Caco-2 (cell line): Measurements from ENCODE around the gene SELENBP1. TPM values are rescaled to one million over a fixed set of nuclear protein-coding genes. Genes with fewer than 3 reads are reported as not detected.

Experiments used
- BruUV-seq: library from RNA; stranded (reverse); fragments of 400-500 nt; replicated peaks from 2 replicates; lab custom pipeline; 2021; lab: Mats Ljungman, UMichigan
- CTCF ChIA-PET: fragments of 300-600 bp; sonication (Branson Sonifier 250); formaldehyde crosslinking; loops from one replicate; lab custom pipeline; 2022; ENCODE audit warnings: antibody characterized with exemption; lab: Charles Lee
- POLR2A ChIA-PET: fragments of 300-600 bp; sonication (Branson Sonifier 250); formaldehyde crosslinking; loops from one replicate; lab custom pipeline; 2022; ENCODE audit warnings: antibody characterized with exemption; lab: Charles Lee
- DNase-seq, 2 experiments: peaks; one replicate each; pipeline versions ENCODE4 v3.0.0 to v3.0.0-alpha.2; 2020 to 2022
- H3K27me3 ChIP-seq: replicated peaks from 2 replicates; pipeline ENCODE4 v1.6.0; 2011; ENCODE audit warnings: low read length; ENCODE audit not compliant: control insufficient read depth, insufficient read depth
- H3K36me3 ChIP-seq: 2 replicates; pipeline ENCODE4 v1.5.1; 2011; ENCODE audit warnings: low read length; ENCODE audit not compliant: control insufficient read depth, insufficient read depth
- H3K4me1 ChIP-seq: fragments of 250-450 bp; sonication (Bioruptor Pico); 2 replicates; pipeline ENCODE4 v1.5.1; 2020; ENCODE audit warnings: mild to moderate bottlenecking
- H3K4me3 ChIP-seq: 2 replicates; pipeline ENCODE4 v1.5.1; 2011; ENCODE audit warnings: low read depth, mild to moderate bottlenecking, control low read depth, low read length
- H3K9me3 ChIP-seq: fragments of 250-450 bp; sonication (Bioruptor Pico); 2 replicates; pipeline ENCODE4 v1.5.1; 2020; ENCODE audit warnings: mild to moderate bottlenecking, moderate library complexity
- H3K27ac Mint-ChIP-seq: one replicate; pipeline ENCODE4 v1.8.0; 2022; ENCODE audit warnings: mixed read lengths; ENCODE audit not compliant: unreplicated experiment
- H3K27me3 Mint-ChIP-seq: one replicate; pipeline ENCODE4 v1.8.0; 2022; ENCODE audit warnings: mixed read lengths; ENCODE audit not compliant: insufficient read depth, unreplicated experiment
- H3K36me3 Mint-ChIP-seq: one replicate; pipeline ENCODE4 v1.8.0; 2022; ENCODE audit warnings: mild to moderate bottlenecking, mixed read lengths; ENCODE audit not compliant: insufficient read depth, unreplicated experiment
- H3K4me1 Mint-ChIP-seq: one replicate; pipeline ENCODE4 v1.8.0; 2022; ENCODE audit warnings: low read depth, mixed read lengths; ENCODE audit not compliant: unreplicated experiment
- H3K4me3 Mint-ChIP-seq: one replicate; pipeline ENCODE4 v1.8.0; 2022; ENCODE audit warnings: mild to moderate bottlenecking, moderate library complexity, mixed read lengths; ENCODE audit not compliant: unreplicated experiment
- H3K9me3 Mint-ChIP-seq: one replicate; pipeline ENCODE4 v1.8.0; 2022; ENCODE audit warnings: mixed read lengths; ENCODE audit not compliant: unreplicated experiment
- CTCF ChIP-seq, 2 experiments: fragments of 200-600 bp in 1 of 2; IDR thresholded peaks; 1 replicate in 1 of 2; 2 replicates in 1 of 2; pipeline versions ENCODE4 v1.5.1 to v1.8.0; 2011 to 2022; ENCODE audit warnings: antibody characterized with exemption in 1 of 2, control low read depth in 1 of 2, inconsistent platforms in 1 of 2, low read depth in 1 of 2, low read length in 1 of 2, mild to moderate bottlenecking in 1 of 2, moderate library complexity in 1 of 2; ENCODE audit not compliant: insufficient read depth in 1 of 2, severe bottlenecking in 1 of 2, unreplicated experiment in 1 of 2
- intact Hi-C: fragments of 100-400 bp; cut with micrococcal nuclease; formaldehyde crosslinking; loops from one replicate; pipeline ENCODE4 v1.10.0; 2022; ENCODE audit not compliant: unreplicated experiment
- total RNA-seq: library from RNA; stranded (reverse); gene quantifications from 2 replicates; pipeline ENCODE4 v1.2.3, GENCODE V29; 2022

The SELENBP1 gene
- total RNA-seq, 1 experiment from 2014 or later: 18.5 TPM

DNA sequence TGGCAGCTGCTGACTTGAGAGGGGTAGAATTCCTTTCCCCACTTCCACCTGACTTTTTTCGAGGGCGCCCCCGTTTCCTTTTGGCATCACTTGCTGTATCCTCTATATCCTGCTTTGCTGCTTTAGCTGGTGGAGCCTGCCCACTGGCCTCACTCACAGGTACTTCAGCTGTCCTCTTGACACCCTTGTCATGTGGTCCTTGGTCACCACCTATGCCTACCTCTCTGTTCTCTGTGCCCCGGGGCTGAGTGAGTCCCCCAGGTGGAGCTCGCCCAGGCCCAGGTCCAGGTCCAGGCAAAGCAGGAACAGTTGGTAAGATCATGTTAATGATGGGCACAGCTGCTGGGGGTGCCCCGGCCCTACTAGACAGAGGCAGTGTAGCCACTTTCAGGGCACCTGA is 29.9 kb downstream of the SELENBP1 start:
- no peak overlapping the region for H3K4me3 Mint-ChIP-seq
- no peak for DNase-seq
- ChIA-PET CTCF (interaction anchor here (0.5 to 3.5 kb wide), 2 partner anchors 37 to 41 kb away, joined by 14 to 125 read pairs; no protein-coding TSS in a partner anchor), POLR2A (no interaction called here)
- no peak for TF ChIP-seq CTCF (IDR thresholded peaks at IDR 0.05; ENCODE audit: insufficient read depth in 1 of 2, low read depth in 1 of 2, low read length in 1 of 2, severe bottlenecking in 1 of 2, unreplicated experiment in 1 of 2)
- no peaks in the 10 kb centered on the region for H3K9me3 ChIP-seq
- no peak overlapping the region for H3K27ac Mint-ChIP-seq
- H3K27me3 Mint-ChIP-seq: no peaks in the 10 kb centered on the region
- H3K4me1 ChIP-seq: 0 out of 2 replicates have a peak, but pooled peaks cover under 1% of the 10 kb centered on the region
- H3K27me3 ChIP-seq: no peaks in the 10 kb centered on the region
- H3K9me3 Mint-ChIP-seq: no peaks in the 10 kb centered on the region
- H3K4me3 ChIP-seq: no peak overlapping the region
- H3K36me3 Mint-ChIP-seq: peaks cover 13% of the 10 kb centered on the region
- peaks cover 22% of the 10 kb centered on the region for H3K4me1 Mint-ChIP-seq
- intact Hi-C loops: loop anchor here (10.0 kb wide), 1 partner anchor 52 kb away; the partner anchor contains the start of gene PSMB4
- no TSS peak for BruUV-seq
- no peaks in the 10 kb centered on the region for H3K36me3 ChIP-seq

GRCh38 chr1:151342021-151342420 is 30.5 kb downstream of the SELENBP1 start:
- BruUV-seq: no TSS peak
- H3K4me1 ChIP-seq: no peaks in the 10 kb centered on the region
- H3K27me3 ChIP-seq: no peaks in the 10 kb centered on the region
- DNase-seq: no peak
- intact Hi-C loops: loop anchor here (10.0 kb wide), 1 partner anchor 53 kb away; the partner anchor contains the start of gene PSMB4
- Mint-ChIP-seq H3K4me3 (no peak overlapping the region), H3K4me1 (peaks cover 17% of the 10 kb centered on the region), H3K27me3 (no peaks in the 10 kb centered on the region), H3K27ac (no peak overlapping the region), H3K9me3 (no peaks in the 10 kb centered on the region), H3K36me3 (peaks cover 7% of the 10 kb centered on the region)
- no peaks in the 10 kb centered on the region for H3K9me3 ChIP-seq
- ChIA-PET CTCF (interaction anchor here (0.6 to 3.5 kb wide), 2 partner anchors 38 to 41 kb away, joined by 9 to 125 read pairs; no protein-coding TSS in a partner anchor), POLR2A (no interaction called here)
- TF ChIP-seq CTCF (IDR thresholded peaks at IDR 0.05; ENCODE audit: insufficient read depth in 1 of 2, low read depth in 1 of 2, low read length in 1 of 2, severe bottlenecking in 1 of 2, unreplicated experiment in 1 of 2): no peak
- no peaks in the 10 kb centered on the region for H3K36me3 ChIP-seq
- no peak overlapping the region for H3K4me3 ChIP-seq

- no peaks in the 10 kb centered on the region for H3K4me1 ChIP-seq
- H3K9me3 ChIP-seq: no peaks in the 10 kb centered on the region
- ChIA-PET POLR2A (interaction anchor here (0.6 to 1.3 kb wide), 3 partner anchors 13 to 208 kb away, joined by 4 to 5 read pairs (median 5); partner anchors contain the start of gene PI4KB), CTCF (interaction anchor here (0.6 to 3.5 kb wide), 19 partner anchors 9 to 394 kb away, joined by 3 to 125 read pairs (median 4); partner anchors contain the start of genes PI4KB, PSMD4 and ZNF687)
- BruUV-seq: no TSS peak
- Mint-ChIP-seq H3K27me3 (no peaks in the 10 kb centered on the region), H3K27ac (peak overlapping the region; percentile 7), H3K4me3 (no peak overlapping the region), H3K4me1 (peaks cover 8% of the 10 kb centered on the region), H3K9me3 (no peaks in the 10 kb centered on the region), H3K36me3 (no peaks in the 10 kb centered on the region)
- peak; percentile 68 to 74 for DNase-seq
- intact Hi-C loops: loop anchor here (1.0 to 10.0 kb wide), 3 partner anchors 40 to 145 kb away; partner anchors contain the start of gene PSMB4
- H3K4me3 ChIP-seq: no peak overlapping the region
- no peaks in the 10 kb centered on the region for H3K36me3 ChIP-seq
- peak; percentile 63 to 69 for TF ChIP-seq CTCF (IDR thresholded peaks at IDR 0.05; ENCODE audit: insufficient read depth in 1 of 2, low read depth in 1 of 2, low read length in 1 of 2, severe bottlenecking in 1 of 2, unreplicated experiment in 1 of 2)
- H3K27me3 ChIP-seq: no peaks in the 10 kb centered on the region
Observed at GRCh38 chr1:151340870-151341754, 31.4 kb downstream of the SELENBP1 start.
